HEK293 (cell line): ENCODE data around the gene PDK2.

Experiments used
- CTCF ChIA-PET: fragments of 350-600 bp; formaldehyde crosslinking; extraction: SDS; loops from one replicate; lab custom pipeline; 2021; ENCODE audit warnings: antibody characterized with exemption; lab: Yijun Ruan, JAX
- POLR2A ChIA-PET: fragments of 300-600 bp; formaldehyde crosslinking; extraction: SDS; loops from one replicate; lab custom pipeline; 2020; ENCODE audit warnings: antibody characterized with exemption, inconsistent platforms; lab: Yijun Ruan, JAX
- H3K27ac ChIP-seq: fragments of 200-500 bp; sonication (Bioruptor generic); 2 replicates; pipeline ENCODE4 v1.5.1; 2014; ENCODE audit warnings: low read depth, low read length, control low read depth, inconsistent platforms; ENCODE audit errors: extremely low read depth
- H3K36me3 ChIP-seq, 2 experiments: fragments of 200-500 bp in 1 of 2; sonication (Bioruptor generic) in 1 of 2; 1 replicate in 1 of 2; 2 replicates in 1 of 2; pipeline ENCODE4 v1.5.1; 2014 to 2017; ENCODE audit warnings: inconsistent platforms in 2 of 2, low read length in 2 of 2; ENCODE audit not compliant: control insufficient read depth in 2 of 2, insufficient read depth in 1 of 2
- H3K4me1 ChIP-seq: fragments of 200-500 bp; sonication (Bioruptor generic); 2 replicates; pipeline ENCODE4 v1.5.1; 2014; ENCODE audit warnings: mild to moderate bottlenecking, low read length, inconsistent platforms; ENCODE audit not compliant: control insufficient read depth, insufficient read depth
- H3K4me3 ChIP-seq: 2 replicates; pipeline ENCODE4 v1.5.1; 2011; ENCODE audit warnings: low read depth, mild to moderate bottlenecking, control low read depth, low read length, moderate library complexity
- H3K9me3 ChIP-seq: fragments of 200-500 bp; sonication (Bioruptor generic); 2 replicates; pipeline ENCODE4 v1.5.1; 2014; ENCODE audit warnings: low read depth, low read length, inconsistent platforms; ENCODE audit not compliant: control insufficient read depth, insufficient read depth
- BCL11B ChIP-seq: fragments of 450-650 bp; formaldehyde crosslinking; IDR thresholded peaks from 2 replicates; pipeline ENCODE4 v1.5.1; 2016; ENCODE audit warnings: low read depth, missing biosample characterization, missing genetic modification characterization
- INSM2 ChIP-seq: fragments of 450-650 bp; formaldehyde crosslinking; IDR thresholded peaks from 2 replicates; pipeline ENCODE4 v1.5.1; 2016; ENCODE audit warnings: missing biosample characterization, missing genetic modification characterization
- KLF9 ChIP-seq: fragments of 450-650 bp; formaldehyde crosslinking; IDR thresholded peaks from 2 replicates; pipeline ENCODE4 v1.5.1; 2016; ENCODE audit warnings: missing biosample characterization, missing genetic modification characterization, low read depth
- SETDB1 ChIP-seq: IDR thresholded peaks from one replicate; pipeline ENCODE4 v1.6.1; 2017; ENCODE audit warnings: mild to moderate bottlenecking, low read length, moderate library complexity, mixed read lengths; ENCODE audit not compliant: insufficient read length
- TRIM28 ChIP-seq: IDR thresholded peaks from 2 replicates; pipeline ENCODE4 v1.6.1; 2011; ENCODE audit warnings: low read length, control low read depth, borderline replicate concordance
- ZBTB1 ChIP-seq: fragments of 450-650 bp; formaldehyde crosslinking; IDR thresholded peaks from 2 replicates; pipeline ENCODE4 v1.5.1; 2016; ENCODE audit warnings: missing biosample characterization, missing genetic modification characterization
- ZFP37 ChIP-seq: fragments of 450-650 bp; formaldehyde crosslinking; IDR thresholded peaks from 2 replicates; pipeline ENCODE4 v1.5.1; 2016; ENCODE audit warnings: missing biosample characterization, missing genetic modification characterization
- ZNF155 ChIP-seq: fragments of 450-650 bp; formaldehyde crosslinking; IDR thresholded peaks from 2 replicates; pipeline ENCODE4 v1.5.1; 2016; ENCODE audit warnings: missing biosample characterization, missing genetic modification characterization
- ZNF18 ChIP-seq: fragments of 450-650 bp; formaldehyde crosslinking; IDR thresholded peaks from 2 replicates; pipeline ENCODE4 v1.5.1; 2016; ENCODE audit warnings: missing biosample characterization, missing genetic modification characterization
- ZNF184 ChIP-seq: fragments of 450-650 bp; IDR thresholded peaks from 2 replicates; pipeline ENCODE4 v1.5.1; 2018; ENCODE audit warnings: missing biosample characterization, mild to moderate bottlenecking, missing genetic modification characterization
- ZNF2 ChIP-seq: fragments of 450-650 bp; formaldehyde crosslinking; IDR thresholded peaks from 2 replicates; pipeline ENCODE4 v1.5.1; 2016; ENCODE audit warnings: missing biosample characterization, missing genetic modification characterization
- ZNF223 ChIP-seq: fragments of 450-650 bp; formaldehyde crosslinking; IDR thresholded peaks from 2 replicates; pipeline ENCODE4 v1.5.1; 2016; ENCODE audit warnings: missing biosample characterization, missing genetic modification characterization
- ZNF24 ChIP-seq: fragments of 450-650 bp; formaldehyde crosslinking; IDR thresholded peaks from 2 replicates; pipeline ENCODE4 v1.5.1; 2016; ENCODE audit warnings: missing biosample characterization, missing genetic modification characterization
- ZNF266 ChIP-seq: fragments of 450-650 bp; formaldehyde crosslinking; IDR thresholded peaks from 2 replicates; pipeline ENCODE4 v1.5.1; 2016; ENCODE audit warnings: missing biosample characterization, missing genetic modification characterization, low read depth
- ZNF274 ChIP-seq, 2 experiments: fragments of 200-500 bp in 1 of 2; fragments of 450-650 bp in 1 of 2; sonication (Bioruptor generic) in 1 of 2; formaldehyde crosslinking in 1 of 2; IDR thresholded peaks; 2 replicates each; pipeline versions ENCODE4 v1.5.1 to v1.6.1; 2014 to 2016; ENCODE audit warnings: borderline replicate concordance in 1 of 2, inconsistent platforms in 1 of 2, low read length in 1 of 2, missing biosample characterization in 1 of 2, missing genetic modification characterization in 1 of 2
- ZNF48 ChIP-seq: fragments of 450-650 bp; formaldehyde crosslinking; IDR thresholded peaks from 2 replicates; pipeline ENCODE4 v1.5.1; 2016; ENCODE audit warnings: missing biosample characterization, missing genetic modification characterization
- ZNF518A ChIP-seq: fragments of 450-650 bp; formaldehyde crosslinking; conservative IDR thresholded peaks from 2 replicates; pipeline ENCODE4 v1.5.1; 2016; ENCODE audit warnings: low read depth, missing biosample characterization, missing genetic modification characterization
- ZNF530 ChIP-seq: fragments of 450-650 bp; formaldehyde crosslinking; IDR thresholded peaks from 2 replicates; pipeline ENCODE4 v1.5.1; 2016; ENCODE audit warnings: low read depth, missing biosample characterization, missing genetic modification characterization
- ZNF561 ChIP-seq: fragments of 450-650 bp; IDR thresholded peaks from 2 replicates; pipeline ENCODE4 v1.5.1; 2018; ENCODE audit warnings: missing biosample characterization, missing genetic modification characterization, borderline replicate concordance
- ZNF623 ChIP-seq: fragments of 450-650 bp; formaldehyde crosslinking; IDR thresholded peaks from 2 replicates; pipeline ENCODE4 v1.5.1; 2016; ENCODE audit warnings: missing biosample characterization, missing genetic modification characterization
- ZNF629 ChIP-seq: fragments of 450-650 bp; formaldehyde crosslinking; IDR thresholded peaks from 2 replicates; pipeline ENCODE4 v1.5.1; 2017; ENCODE audit warnings: missing biosample characterization, missing genetic modification characterization
- ZNF692 ChIP-seq: fragments of 450-650 bp; formaldehyde crosslinking; IDR thresholded peaks from 2 replicates; pipeline ENCODE4 v1.5.1; 2016; ENCODE audit warnings: missing biosample characterization, missing genetic modification characterization
- ZNF701 ChIP-seq: fragments of 450-650 bp; formaldehyde crosslinking; IDR thresholded peaks from 2 replicates; pipeline ENCODE4 v1.5.1; 2016; ENCODE audit warnings: missing biosample characterization, missing genetic modification characterization
- ZNF707 ChIP-seq: fragments of 450-650 bp; formaldehyde crosslinking; IDR thresholded peaks from 2 replicates; pipeline ENCODE4 v1.5.1; 2016; ENCODE audit warnings: missing biosample characterization, missing genetic modification characterization
- ZNF76 ChIP-seq: fragments of 450-650 bp; formaldehyde crosslinking; IDR thresholded peaks from 2 replicates; pipeline ENCODE4; 2016; ENCODE audit warnings: low read depth, missing biosample characterization, missing genetic modification characterization, borderline replicate concordance
- ZNF792 ChIP-seq: fragments of 450-650 bp; formaldehyde crosslinking; IDR thresholded peaks from 2 replicates; pipeline ENCODE4 v1.5.1; 2016; ENCODE audit warnings: missing biosample characterization, missing genetic modification characterization

Gene PDK2

GRCh38 chr17:50050431-50051032, 44.6 kb upstream of the PDK2 start:
- Histone ChIP-seq H3K36me3 (no peaks in the 10 kb centered on the region), H3K4me1 (peaks cover 18% of the 10 kb centered on the region), H3K27ac (peak overlapping the region; percentile 74; the same call in 1 of the 2 replicates), H3K4me3 (no peak overlapping the region), H3K9me3 (no peaks in the 10 kb centered on the region)
- no peak for TF ChIP-seq ZNF692
- no peak for TF ChIP-seq ZNF223 (tag by site-specific recombination)
- no peak for TF ChIP-seq TRIM28
- no peak for TF ChIP-seq ZNF24 (tag by site-specific recombination)
- no peak for TF ChIP-seq ZNF623 (tag by site-specific recombination)
- no peak for TF ChIP-seq ZNF629
- no peak for TF ChIP-seq ZNF530 (tag by site-specific recombination)
- no peak for TF ChIP-seq ZNF707
- TF ChIP-seq BCL11B = no peak
- no peak for TF ChIP-seq ZNF701 (tag by site-specific recombination)
- TF ChIP-seq SETDB1 = no peak
- TF ChIP-seq ZNF48 = no peak
- TF ChIP-seq ZNF155 (tag by site-specific recombination) = no peak
- no peak for TF ChIP-seq ZBTB1 (tag by site-specific recombination)
- no peak for TF ChIP-seq ZNF266 (tag by site-specific recombination)
- no peak for TF ChIP-seq ZFP37 (tag by site-specific recombination)
- TF ChIP-seq ZNF792 (tag by site-specific recombination) = no peak
- no peak for TF ChIP-seq ZNF76 (tag by site-specific recombination)
- no peak for TF ChIP-seq ZNF2 (tag by site-specific recombination)
- ChIA-PET CTCF (interaction anchor here (0.9 to 1.5 kb wide), 2 partner anchors 24 to 62 kb away, joined by 3 to 4 read pairs; no protein-coding TSS in a partner anchor), POLR2A (no interaction called here)

GRCh38 chr17:50051082-50051576, 44.0 kb upstream of the PDK2 start:
- CTCF ChIA-PET = interaction anchor here (0.7 to 1.0 kb wide), 4 partner anchors 25 to 164 kb away, joined by 3 to 4 read pairs (median 3); no protein-coding TSS in a partner anchor
- Histone ChIP-seq H3K4me1 (peaks cover 18% of the 10 kb centered on the region), H3K4me3 (no peak overlapping the region), H3K27ac (peak overlapping the region; percentile 74; the same call in 1 of the 2 replicates), H3K9me3 (no peaks in the 10 kb centered on the region), H3K36me3 (no peaks in the 10 kb centered on the region)
- POLR2A ChIA-PET = no interaction called here
- peak; percentile 70 for TF ChIP-seq ZNF629
- no peak for TF ChIP-seq ZNF18 (tag by site-specific recombination)
- no peak for TF ChIP-seq ZNF561 (tag by site-specific recombination)
- TF ChIP-seq INSM2 (tag by site-specific recombination) = peak; percentile 46; the same call in 1 of the 2 replicates
- TF ChIP-seq ZNF184 (tag by site-specific recombination) = no peak
- no peak for TF ChIP-seq KLF9 (tag by site-specific recombination)
- TF ChIP-seq ZNF518A (tag by site-specific recombination) = peak; percentile 41
- TF ChIP-seq ZNF274 (IDR thresholded peaks at IDR 0.05; ENCODE audit: low read length) = no peak
- TF ChIP-seq ZNF274 (tag by site-specific recombination; IDR thresholded peaks at IDR 0.05; ENCODE audit: borderline replicate concordance) = no peak
